Upper lobe of left lung (tissue), 4 donors: ENCODE data around the gene ARPP19.

Source experiments
- EP300 ChIP-seq, 4 donors: sonication (generic); formaldehyde crosslinking; IDR thresholded peaks; one replicate each; pipeline ENCODE4 v1.5.1; 2017; ENCODE audit warnings: antibody characterized with exemption in 4 of 4, control low read depth in 2 of 4
- POLR2A ChIP-seq, 4 donors: fragments of 450-650 bp; IDR thresholded peaks; one replicate each; pipeline ENCODE4 v1.5.1; 2016 to 2017; ENCODE audit warnings: antibody characterized with exemption in 4 of 4, mild to moderate bottlenecking in 2 of 4
- POLR2AphosphoS5 ChIP-seq, 2 donors: sonication (generic); formaldehyde crosslinking; IDR thresholded peaks; one replicate each; pipeline ENCODE4 v1.5.1; 2017; ENCODE audit warnings: antibody characterized with exemption in 2 of 2
- TF ChIP-seq, protein P1 (sequence below), 6 experiments: fragments of 450-650 bp in 4 of 6; fragments of 200-600 bp in 2 of 6; sonication (generic) in 2 of 6; IDR thresholded peaks; one replicate each; pipeline ENCODE4 v1.5.1; 2016 to 2019; ENCODE audit warnings: antibody characterized with exemption in 6 of 6

- TF ChIP-seq, protein P1, sequence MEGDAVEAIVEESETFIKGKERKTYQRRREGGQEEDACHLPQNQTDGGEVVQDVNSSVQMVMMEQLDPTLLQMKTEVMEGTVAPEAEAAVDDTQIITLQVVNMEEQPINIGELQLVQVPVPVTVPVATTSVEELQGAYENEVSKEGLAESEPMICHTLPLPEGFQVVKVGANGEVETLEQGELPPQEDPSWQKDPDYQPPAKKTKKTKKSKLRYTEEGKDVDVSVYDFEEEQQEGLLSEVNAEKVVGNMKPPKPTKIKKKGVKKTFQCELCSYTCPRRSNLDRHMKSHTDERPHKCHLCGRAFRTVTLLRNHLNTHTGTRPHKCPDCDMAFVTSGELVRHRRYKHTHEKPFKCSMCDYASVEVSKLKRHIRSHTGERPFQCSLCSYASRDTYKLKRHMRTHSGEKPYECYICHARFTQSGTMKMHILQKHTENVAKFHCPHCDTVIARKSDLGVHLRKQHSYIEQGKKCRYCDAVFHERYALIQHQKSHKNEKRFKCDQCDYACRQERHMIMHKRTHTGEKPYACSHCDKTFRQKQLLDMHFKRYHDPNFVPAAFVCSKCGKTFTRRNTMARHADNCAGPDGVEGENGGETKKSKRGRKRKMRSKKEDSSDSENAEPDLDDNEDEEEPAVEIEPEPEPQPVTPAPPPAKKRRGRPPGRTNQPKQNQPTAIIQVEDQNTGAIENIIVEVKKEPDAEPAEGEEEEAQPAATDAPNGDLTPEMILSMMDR (IDR thresholded peaks at IDR 0.05) = no peak
- TF ChIP-seq EP300 (IDR thresholded peaks at IDR 0.05) (no peak), POLR2A (IDR thresholded peaks at IDR 0.05) (no peak), POLR2AphosphoS5 (IDR thresholded peaks at IDR 0.05) (no peak)
These were observed 31.4 kb downstream of the ARPP19 start for GRCh38 chr15:52537459-52537858.
